Ammon's horn (tissue), 1 donor: ENCODE results near the gene IVL.
A peak's percentile ranks its signal among the peaks of the same experiment; 100 is the strongest.

Source experiments
- DNase-seq: peaks from one replicate; pipeline ENCODE4 v3.0.0-alpha.2; 2016; ENCODE audit warnings: low spot score

IVL gene

DNA sequence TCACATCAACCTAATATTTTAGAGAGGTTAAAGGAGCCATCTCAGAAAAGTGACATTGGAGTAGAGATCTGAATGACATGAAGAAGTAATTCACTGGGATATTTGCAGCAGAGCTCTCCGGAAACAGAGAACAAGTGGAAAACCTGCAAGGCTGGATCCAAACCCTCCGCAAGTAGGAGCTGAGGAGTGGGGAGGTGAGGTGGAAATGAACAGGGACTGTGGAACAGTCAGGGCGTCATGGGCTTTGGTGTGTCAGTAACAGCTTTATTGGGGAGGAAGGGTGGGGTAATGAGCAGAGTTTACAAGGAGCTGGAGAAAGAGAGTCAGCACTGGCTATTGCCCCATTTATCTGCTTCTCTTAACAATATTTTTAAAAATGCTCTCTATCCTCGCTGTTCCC is 9.3 kb upstream of the IVL start:
- no peak for DNase-seq

DNA sequence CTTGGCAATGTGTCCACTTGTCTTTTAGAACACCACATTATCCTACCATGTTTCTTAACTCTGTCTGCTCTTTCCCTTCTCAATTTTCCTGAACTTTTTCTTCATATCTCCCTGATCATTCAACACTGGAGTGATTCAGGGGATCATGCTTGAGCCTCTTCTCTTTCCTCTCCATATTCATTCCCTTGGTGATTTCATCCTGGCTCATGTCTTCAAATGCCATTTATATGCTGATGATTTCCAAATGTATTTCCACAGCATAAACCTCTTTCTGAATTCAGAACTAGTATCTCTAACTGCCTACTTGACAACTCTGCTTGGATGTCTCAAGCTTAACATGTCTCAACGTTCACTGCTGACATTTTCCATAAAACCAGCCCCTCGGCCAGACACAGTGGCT is 8.5 kb upstream of the IVL start:
- DNase-seq, result no peak

DNA sequence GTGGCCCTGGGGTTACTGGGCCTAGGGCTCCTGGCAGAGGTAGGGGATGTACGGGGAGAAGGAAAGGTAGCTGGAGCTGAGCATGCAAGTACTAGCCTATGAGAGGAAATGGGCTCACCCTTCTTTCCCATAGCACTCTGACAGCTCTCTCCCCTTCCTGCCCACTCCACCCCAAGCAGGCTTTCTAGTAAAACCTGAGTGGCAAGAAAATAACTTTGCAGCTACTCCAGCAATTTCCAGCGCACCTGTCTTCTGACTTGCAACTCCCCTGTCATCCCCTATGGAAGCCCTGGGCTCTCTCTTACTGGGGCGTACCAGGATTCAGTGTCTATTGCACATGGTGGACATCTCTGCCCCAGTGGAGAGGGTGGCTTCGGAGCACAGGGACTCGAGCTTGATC is 6.7 kb upstream of the IVL start:
- no peak for DNase-seq

DNA sequence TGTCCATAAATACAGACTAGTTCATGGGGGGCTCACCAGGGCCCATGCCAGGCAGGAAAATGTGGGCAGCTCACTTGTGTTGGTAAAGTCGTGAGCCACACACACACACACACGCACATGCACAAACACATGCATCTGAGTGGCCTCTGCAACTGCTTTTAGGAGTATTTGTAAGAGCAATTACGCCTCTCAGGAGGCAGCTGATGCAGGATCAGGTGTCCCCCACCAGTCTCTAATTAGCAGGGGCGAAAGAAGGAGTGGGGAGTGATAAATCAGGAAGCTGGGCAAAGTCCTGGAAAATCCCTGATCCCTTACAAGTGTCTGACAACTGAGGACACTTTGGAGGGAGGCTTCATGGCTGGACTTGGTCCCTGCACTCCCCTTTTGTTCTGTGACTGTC is 5.7 kb upstream of the IVL start:
- no peak for DNase-seq

DNA sequence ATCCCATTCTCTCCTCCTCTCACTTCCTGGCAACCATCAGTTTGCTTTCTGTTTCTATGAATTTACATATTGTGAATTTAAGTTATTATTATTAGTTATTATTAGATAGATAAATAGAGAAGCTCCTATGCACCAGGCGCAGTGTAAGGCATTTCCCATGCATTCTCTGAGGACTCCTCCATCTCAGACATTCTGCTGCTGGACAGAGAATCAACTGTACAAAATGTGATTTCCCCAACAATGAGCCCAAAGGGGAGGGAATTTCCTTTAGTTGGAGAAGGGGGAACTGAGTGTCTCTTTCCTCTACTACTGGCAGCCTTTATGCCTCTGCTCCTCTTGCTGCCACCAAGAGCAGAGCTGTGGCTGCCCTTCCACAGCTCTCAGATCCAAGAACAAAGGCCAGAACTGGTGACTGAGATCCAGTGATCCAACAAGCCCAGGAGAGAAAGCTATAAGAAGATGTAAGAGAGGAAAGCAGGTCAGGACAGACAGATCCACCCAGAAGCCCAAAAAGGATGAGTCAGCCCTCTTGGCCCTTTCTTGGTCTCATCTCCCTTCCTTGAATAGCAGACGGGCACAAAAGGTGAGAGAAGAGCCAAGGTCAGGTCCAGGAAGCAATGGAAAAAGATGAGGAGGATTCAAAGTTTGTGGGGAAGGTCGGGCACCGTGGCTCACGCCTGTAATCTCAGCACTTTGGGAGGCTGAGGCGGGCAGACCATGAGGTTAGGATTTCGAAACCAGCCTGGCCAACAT is 3.5 kb upstream of the IVL start:
- DNase-seq, result no peak

DNA sequence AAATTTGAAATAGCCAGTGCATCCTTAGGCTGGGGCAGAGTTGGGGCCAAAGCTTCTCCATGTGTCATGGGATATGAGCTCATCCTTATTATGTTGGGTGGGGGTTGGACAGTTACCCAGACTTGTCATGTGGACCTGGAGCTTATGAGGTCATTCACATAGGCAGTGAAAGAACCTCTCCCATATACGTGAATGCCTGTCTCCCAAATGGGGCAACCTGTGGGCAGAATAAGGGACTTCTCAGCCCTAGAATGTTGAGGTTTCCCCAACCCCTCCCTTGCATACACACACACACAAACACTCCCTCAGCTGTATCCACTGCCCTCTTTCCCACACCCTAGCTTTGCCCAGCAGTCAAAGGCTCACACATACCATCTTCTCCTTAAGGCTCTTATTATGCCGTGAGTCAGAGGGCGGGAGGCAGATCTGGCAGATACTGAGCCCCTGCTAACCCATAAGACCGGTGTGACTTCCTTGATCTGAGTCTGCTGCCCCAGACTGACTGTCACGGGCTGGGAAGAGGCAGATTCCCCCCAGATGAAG is 2.3 kb upstream of the IVL start:
- no peak for DNase-seq

DNA sequence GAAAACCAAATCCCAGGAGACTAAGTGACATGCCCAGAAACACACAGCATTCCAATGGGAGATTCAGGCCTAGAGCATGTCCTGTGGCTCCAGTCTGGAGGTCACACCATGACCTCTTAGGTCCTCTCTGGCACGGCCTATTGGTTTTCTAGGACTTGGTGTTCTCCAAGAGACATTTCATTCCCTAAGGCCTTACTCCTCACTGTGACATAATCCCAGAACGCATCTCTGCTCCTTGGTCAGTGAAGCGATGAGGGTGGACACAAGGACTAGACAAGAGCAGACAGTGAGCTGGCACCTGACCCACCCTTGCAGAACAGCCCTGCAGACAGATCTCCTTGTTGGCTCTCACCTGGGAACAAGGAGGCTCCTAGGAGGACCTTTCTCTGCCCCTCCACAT is 860 bp downstream of the IVL start:
- DNase-seq, result no peak

DNA sequence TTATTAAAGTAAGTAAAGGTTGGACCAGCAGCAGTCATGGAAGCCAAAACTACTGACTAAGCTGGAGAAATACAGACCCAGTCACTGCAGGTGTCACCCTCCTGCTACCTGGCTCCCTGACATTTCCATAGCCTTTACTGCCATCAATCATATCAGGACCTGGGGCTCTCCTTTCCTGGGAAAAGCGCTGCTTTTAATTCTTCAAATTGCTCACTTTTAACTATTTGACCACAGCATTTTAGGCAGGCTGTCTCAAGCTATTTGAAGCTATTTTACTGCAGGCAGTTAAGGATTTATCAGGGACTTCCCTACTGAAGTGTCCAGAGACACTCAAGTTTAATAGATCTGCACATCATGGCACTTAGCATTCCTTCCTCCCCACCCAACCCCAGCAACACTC is 4.1 kb downstream of the IVL start:
- DNase-seq, result no peak

DNA sequence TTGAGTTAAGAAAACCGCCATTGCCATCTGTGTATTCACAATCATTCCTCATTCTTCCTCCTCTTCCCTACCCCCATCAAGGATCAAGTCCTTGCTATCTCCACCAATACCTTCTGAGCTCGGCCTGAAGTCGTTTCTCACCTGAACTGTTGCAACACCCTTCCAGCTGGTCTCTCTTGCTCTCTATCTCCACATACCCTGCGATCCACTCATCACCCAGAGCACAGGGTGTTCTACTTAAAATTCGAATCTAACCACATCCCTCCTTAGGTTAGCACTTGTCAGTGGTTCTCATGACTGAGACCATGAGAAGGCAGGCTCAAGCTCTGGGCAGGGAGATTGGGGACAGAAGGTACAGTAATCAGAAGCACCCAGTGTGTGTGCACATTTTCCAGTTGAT is 4.6 kb downstream of the IVL start:
- DNase-seq, result no peak

DNA sequence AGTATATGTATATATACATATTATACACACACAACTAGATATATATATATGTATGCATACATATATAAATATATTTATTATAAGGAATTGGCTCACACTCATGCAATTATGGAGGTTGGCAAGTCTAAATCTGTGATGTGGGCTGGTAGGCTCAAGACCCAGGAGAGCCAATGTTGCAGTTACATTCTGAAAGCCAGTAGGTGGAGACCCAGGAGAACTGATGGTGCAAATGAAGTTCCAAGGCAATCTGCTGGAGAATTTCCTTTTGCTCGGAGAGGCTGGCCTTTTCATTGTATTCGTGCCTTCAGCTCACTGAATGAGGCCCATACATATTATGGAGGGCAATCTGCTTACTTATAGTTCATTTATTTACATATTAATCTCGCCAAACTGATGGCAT is 9.4 kb downstream of the IVL start:
- peak; percentile 26 for DNase-seq

DNA sequence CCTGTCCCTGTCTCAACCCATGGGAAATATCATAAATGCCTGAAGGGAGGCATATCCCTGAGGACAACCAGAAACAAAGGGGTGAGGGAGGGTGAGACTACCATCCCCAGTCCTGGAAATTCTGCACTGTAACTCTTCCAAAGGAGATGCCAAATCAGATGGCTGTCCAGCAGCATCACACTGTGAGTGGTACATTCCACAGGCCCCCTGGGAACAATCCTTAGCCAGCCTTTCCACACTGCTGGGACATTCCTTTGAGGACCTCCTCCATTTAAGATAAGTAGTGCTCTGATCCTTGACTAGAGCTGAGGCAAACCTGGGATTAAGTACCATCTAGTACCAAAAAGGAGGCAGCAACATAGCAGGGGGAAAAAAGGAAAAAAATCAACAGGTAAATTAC is 10.7 kb downstream of the IVL start:
- DNase-seq, result no peak

DNA sequence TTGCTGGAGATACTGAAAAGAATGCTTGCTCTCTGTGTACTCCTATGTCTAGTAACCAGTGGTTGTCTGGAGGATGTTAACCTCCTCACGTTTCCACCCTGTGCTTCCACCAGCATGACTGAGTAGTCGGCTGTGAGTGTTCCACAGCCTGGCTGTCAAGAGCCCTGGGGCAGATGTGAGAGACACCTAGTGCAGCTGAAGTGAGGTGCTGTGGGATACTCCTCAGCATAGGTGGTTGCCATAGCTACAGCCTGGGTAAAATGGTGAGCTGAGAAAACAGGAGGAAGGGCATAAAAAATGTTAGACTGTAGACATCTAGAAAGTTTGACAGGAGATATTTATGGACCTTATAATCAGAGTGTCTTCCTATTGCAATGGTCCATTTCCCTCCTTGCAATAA is 15.8 kb downstream of the IVL start:
- DNase-seq, result no peak

DNA sequence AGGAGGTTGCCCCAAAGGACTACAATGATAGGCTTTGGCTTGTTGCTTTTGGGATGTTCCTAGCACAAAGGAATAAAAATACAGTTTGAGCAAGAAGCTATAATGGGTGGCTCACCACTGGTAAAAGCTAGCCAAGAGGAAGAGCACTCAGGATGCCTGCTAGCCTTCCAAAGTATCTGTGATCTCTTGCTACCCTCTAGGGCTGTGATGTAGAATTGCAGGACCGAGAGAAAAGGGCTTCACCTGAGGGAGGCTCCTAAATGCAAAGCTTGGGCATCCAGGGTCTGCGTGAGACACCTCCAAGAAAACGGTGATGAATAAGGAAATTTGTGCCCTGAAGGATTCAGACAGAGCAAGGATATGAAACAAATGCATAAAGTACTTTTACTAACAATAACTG is 17.7 kb downstream of the IVL start:
- peak; percentile 9 for DNase-seq

DNA sequence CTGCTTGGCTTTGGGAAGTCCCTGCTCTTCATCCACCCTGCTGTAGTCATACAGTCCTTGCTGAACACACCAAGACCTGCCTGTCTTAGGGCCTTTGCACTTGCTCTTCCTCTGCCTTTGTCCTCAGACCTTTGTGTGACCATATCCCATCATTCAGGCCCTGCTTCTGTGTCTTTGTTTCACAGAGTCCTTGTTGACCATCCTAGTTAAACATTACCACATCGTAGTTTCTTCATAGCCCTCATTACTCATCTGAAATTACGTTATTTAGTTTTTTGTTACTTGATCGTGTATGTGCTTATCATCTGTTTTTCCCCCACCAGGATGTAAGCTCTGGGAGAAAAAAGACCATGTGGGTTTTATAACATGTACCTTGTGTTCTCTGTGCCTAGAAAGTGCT is 20.3 kb downstream of the IVL start:
- DNase-seq, result no peak

DNA sequence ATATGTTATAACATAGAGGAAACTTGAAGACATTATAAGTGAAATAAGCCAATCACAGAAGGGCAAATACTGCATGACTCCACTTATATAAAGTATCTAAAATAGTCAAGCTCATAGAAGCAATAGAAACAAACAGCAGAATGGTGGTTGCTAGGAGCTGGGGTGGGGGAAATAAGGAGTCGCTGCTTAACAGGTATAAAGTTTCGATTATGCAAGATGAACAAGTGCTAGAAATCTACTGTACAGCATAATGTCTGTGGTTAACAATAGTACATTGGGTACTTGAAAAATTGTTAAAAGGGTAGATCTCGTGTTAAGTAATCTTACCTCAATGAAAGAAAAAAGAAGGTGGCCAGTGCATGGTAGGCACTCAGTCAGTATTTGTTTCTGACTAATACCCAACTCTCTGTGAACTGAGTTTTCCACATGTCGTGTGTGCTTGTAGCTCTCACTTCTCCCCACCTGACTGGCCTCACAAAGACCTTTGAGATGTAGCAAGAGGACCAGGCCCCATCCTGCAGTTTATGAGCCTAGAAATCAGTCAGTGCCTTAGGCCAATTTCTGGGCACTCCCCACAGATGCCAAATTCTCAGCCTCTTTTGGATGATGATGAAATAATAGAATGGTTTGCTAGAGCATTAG is 23.9 kb downstream of the IVL start:
- no peak for DNase-seq

DNA sequence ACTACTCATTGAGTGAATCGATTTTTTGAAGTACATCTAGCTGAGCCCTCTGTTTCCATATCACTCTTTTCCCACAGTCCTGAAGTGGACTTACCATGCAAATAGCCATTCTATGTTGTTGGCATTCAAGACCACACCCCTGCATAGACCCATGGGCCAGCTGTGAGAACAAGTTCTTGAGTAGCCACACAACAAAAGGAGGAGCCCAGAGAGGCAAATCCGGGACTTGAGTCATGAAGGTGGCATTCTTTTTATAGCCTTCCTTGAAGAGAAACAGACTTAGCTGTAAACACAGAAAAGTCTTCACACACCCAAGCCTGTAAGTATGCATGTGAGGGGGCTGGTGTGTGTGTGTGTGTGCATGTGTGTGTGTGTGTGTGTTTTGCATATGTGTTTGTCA is 24.9 kb downstream of the IVL start:
- no peak for DNase-seq

DNA sequence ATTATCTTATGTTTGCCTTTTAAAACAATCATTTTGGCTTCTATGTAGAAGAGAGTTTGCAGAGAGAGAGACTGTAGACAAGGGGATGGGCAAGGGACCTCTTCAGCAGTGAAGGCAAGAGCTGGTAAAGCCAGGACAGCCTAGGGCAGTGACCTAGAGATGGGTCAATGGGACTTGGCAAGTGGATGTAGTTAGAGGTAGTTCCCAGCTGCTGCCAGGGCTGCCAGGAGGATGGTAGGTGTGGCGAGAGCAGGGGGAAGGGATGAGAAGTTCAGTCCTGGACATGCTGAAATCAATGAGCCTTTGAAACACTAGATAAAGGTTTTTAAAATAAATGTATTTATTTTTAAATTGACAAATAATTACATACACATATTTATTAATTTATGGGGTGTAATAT is 32.3 kb downstream of the IVL start:
- DNase-seq, result no peak

DNA sequence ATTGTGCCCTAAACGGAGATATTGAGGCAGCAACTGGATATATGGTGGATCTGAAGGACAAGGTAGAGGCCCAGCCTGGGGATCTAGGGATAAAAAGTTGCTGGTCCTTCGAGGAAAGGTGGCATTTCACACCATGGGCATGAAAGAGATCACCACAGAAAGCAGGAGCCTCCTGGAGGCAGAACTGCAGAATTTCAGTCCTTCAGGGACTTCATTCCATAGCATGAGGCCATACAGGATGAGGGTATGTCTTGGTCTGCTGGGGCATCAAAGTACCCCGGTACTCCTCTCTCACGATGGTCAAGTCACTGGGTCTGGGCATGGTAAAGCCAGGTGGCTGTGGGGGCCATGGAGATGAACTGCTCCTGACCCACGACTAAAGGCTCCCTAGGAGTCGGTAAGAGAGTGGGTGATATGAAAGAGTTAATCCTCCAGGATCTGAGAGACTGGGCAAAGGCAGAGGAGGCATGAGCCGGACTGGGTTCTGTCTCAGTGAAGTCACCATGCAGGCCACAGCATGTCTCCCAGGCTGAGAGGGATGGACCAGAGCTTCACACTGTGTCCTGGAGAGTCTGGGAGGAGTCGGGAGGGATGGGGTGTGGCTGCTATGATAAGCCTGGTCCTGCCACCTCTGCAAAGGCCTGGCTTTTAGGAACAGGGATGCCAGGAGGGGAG is 32.8 kb downstream of the IVL start:
- no peak for DNase-seq

DNA sequence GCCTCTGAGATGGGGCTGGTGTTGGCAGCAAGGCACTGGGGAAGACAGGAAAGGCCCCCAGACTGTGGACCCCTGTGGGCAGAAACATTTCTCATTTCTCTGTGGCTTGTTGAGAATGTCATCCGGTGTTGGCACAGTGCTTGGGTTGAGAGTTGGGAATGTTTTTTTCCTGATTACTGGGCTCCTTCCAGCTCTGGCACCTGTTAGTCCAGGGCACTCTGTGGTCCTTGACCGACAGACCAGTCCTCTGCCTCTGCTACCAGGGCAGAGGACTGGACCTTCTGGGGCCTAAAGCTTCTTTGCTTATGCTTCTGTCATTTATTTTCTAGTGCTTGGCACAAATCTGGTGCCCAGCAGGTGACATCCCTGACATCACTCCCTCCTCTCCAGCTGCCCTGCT is 33.8 kb downstream of the IVL start:
- no peak for DNase-seq

DNA sequence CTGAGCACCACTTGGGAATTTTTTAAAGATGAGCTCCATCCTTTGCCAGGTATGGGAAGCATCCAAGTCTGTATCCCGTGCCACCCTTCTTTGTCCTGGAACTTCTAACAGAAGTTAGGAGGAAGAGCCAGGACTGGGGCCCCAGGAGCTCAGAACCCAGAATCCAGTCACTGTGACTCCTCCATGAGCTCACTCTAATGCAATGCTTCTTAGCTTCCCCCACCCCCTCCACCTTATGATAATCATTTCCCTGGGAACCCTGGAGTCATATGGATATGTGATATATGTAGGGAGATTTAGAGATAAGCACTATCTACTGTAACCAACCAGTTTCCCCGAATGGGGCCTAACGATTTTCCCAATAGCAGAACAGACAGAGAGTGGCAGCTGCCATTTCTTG is 37.9 kb downstream of the IVL start:
- no peak for DNase-seq

DNA sequence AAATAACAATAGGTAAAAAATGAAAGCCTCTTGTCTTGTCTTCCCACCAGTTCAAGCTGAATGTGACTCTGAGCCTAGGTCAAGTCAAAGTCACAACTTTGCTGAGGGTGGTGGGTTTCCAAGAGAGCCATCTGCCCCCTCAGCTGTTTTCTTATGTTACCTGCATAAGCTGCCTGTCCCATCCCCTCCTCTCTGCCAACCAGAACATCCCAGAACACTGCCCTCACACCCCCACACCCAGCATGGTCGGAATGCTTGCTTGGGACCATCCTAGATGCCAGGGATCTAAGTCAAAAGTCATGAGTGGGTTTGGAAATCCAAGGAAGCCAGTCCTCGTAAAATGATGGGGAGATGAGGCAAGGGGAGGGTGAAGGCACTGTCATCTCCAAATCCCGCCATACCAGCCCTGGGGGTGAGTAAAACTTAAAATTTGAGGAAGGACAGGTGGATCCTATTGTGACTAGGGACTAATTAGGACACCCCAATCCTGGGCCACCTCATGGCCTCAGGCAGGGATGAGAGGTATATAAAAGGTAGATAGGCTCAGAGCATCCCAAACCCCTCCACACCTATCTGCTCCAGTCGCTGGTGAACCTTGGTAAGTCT is 38.4 kb downstream of the IVL start, which contains the start of gene SPRR5:
SPRR5 (plus strand) TSS at position 556 of the 606 bp plus-strand sequence. CDS start 1,349 bp downstream, outside the sequence.
- DNase-seq, result no peak

DNA sequence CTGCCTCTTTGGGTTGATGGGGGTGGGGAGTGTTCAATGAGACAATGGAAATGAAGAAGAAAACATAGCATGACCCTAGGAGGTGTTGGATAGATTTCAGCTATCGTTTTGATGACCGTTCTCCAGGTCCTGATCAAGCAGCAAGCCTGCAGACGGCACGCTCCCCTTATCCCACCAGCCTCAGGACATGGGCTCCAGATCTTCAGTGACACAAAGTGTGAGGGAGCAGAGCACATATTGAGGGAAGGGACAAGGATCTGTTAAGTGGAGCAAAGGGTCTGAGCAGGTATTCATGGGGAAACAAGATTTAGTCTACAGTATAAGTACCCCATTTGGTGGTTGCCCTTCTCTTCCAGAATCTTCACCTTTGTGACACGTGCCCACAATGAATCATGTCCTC is 43.4 kb downstream of the IVL start:
- DNase-seq, result no peak

DNA sequence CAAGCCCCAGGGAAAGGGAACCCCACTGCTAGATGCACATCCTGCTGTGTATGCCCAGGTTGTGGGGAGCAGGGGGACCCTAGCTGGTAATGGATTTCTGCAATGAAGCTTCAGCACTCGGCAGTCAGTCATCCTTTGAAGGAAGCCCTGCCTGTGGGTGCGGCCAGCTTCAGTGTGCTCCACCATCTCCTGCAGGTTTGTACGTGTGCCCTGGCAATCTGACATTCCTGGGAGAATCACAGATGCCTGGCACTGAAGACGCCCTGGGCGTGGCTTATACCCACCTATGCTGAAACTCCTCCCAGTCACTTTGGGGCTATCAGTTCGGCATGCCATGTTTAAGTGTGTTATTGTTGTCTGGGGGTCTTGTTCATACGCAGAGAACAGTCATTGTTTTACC is 45.4 kb downstream of the IVL start:
- no peak for DNase-seq
